WERI-Rb-1 (cell line): Measurements from ENCODE around the gene SERPINA4.

Experiments
- DNase-seq: peaks from one replicate; pipeline ENCODE4 v3.0.0-alpha.2; 2020
- H3K27ac ChIP-seq: fragments of 250-450 bp; sonication (Bioruptor Pico); 2 replicates; pipeline ENCODE4 v1.5.1; 2020; ENCODE audit warnings: mild to moderate bottlenecking, moderate library complexity
- H3K27me3 ChIP-seq: fragments of 250-450 bp; sonication (Bioruptor Pico); 2 replicates; pipeline ENCODE4 v1.5.1; 2021; ENCODE audit warnings: mild to moderate bottlenecking, low read depth, moderate library complexity; ENCODE audit not compliant: insufficient read depth, severe bottlenecking
- H3K36me3 ChIP-seq: fragments of 250-450 bp; sonication (Bioruptor Pico); 2 replicates; pipeline ENCODE4 v1.5.1; 2020; ENCODE audit warnings: mild to moderate bottlenecking, moderate library complexity
- H3K4me3 ChIP-seq: 2 replicates; pipeline ENCODE4 v1.5.1; 2011; ENCODE audit warnings: low read depth, mild to moderate bottlenecking, control low read depth, low read length
- H3K9me3 ChIP-seq: fragments of 250-450 bp; sonication (Bioruptor Pico); 2 replicates; pipeline ENCODE4 v1.5.1; 2021; ENCODE audit warnings: mild to moderate bottlenecking, moderate library complexity; ENCODE audit not compliant: severe bottlenecking
- CTCF ChIP-seq: IDR thresholded peaks from 2 replicates; pipeline ENCODE4 v1.5.1; 2011; ENCODE audit warnings: low read depth, mild to moderate bottlenecking, control low read depth, inconsistent platforms, low read length

The SERPINA4 gene

GRCh38 chr14:94517641-94518257 is 43.5 kb upstream of the SERPINA4 start:
- Histone ChIP-seq H3K4me3 (no peak overlapping the region), H3K36me3 (no peaks in the 10 kb centered on the region), H3K27me3 (peaks cover 75% of the 10 kb centered on the region), H3K27ac (no peak overlapping the region), H3K9me3 (no peaks in the 10 kb centered on the region)
- TF ChIP-seq CTCF: no peak
- no peak for DNase-seq

GRCh38 chr14:94521375-94522114 is 39.7 kb upstream of the SERPINA4 start:
- TF ChIP-seq CTCF: no peak
- no peak overlapping the region for H3K4me3 ChIP-seq
- no peak for DNase-seq
- no peak overlapping the region for H3K27ac ChIP-seq
- no peaks in the 10 kb centered on the region for H3K9me3 ChIP-seq
- H3K27me3 ChIP-seq: peaks cover 82% of the 10 kb centered on the region
- H3K36me3 ChIP-seq: no peaks in the 10 kb centered on the region

GRCh38 chr14:94522115-94522724 is 39.0 kb upstream of the SERPINA4 start:
- no peak for TF ChIP-seq CTCF
- H3K36me3 ChIP-seq: no peaks in the 10 kb centered on the region

GRCh38 chr14:94523265-94523664 is 38.0 kb upstream of the SERPINA4 start:
- H3K27me3 ChIP-seq: peaks cover 76% of the 10 kb centered on the region
- H3K4me3 ChIP-seq: no peak overlapping the region
- TF ChIP-seq CTCF: no peak
- DNase-seq: no peak
- no peaks in the 10 kb centered on the region for H3K36me3 ChIP-seq
- no peaks in the 10 kb centered on the region for H3K9me3 ChIP-seq
- no peak overlapping the region for H3K27ac ChIP-seq

More at GRCh38 chr14:94522115-94522724, 39.0 kb upstream of the SERPINA4 start:
- DNase-seq: no peak
- Histone ChIP-seq H3K27me3 (peaks cover 82% of the 10 kb centered on the region), H3K27ac (no peak overlapping the region), H3K4me3 (no peak overlapping the region), H3K9me3 (no peaks in the 10 kb centered on the region)

- TF ChIP-seq CTCF: no peak
- Histone ChIP-seq H3K9me3 (no peaks in the 10 kb centered on the region), H3K4me3 (no peak overlapping the region), H3K36me3 (no peaks in the 10 kb centered on the region), H3K27me3 (peaks cover 71% of the 10 kb centered on the region), H3K27ac (no peak overlapping the region)
- no peak for DNase-seq
Measured at GRCh38 chr14:94524093-94524492, 37.1 kb upstream of the SERPINA4 start.
